Heart right ventricle (tissue), 16 donors: Measurements from ENCODE around the gene GID8. TPM values are rescaled to one million over a fixed set of nuclear protein-coding genes. Genes with fewer than 3 reads are reported as not detected.

Source experiments
- ATAC-seq, 8 donors: fragments of 200-7000 bp; cut with Tn5 transposase; one replicate each; pipeline ENCODE4 v1.9.1; 2020; ENCODE audit warnings: mild to moderate bottlenecking in 8 of 8, moderate library complexity in 8 of 8, moderate number of reproducible peaks in 1 of 8
- DNase-seq, 2 donors: peaks; one replicate each; pipeline ENCODE4 v3.0.0-alpha.2; 2020
- H3K27ac ChIP-seq, 10 donors: fragments of 200-600 bp; sonication (generic) in 2 of 10; one replicate each; pipeline versions ENCODE4 v1.5.0 to v1.8.0; 2020 to 2022; ENCODE audit warnings: mild to moderate bottlenecking in 3 of 10
- H3K27me3 ChIP-seq, 7 donors: fragments of 200-600 bp; one replicate each; pipeline ENCODE4 v1.8.0; 2021 to 2022; ENCODE audit warnings: mild to moderate bottlenecking in 2 of 7
- H3K36me3 ChIP-seq, 9 donors: fragments of 200-600 bp; sonication (generic) in 1 of 9; one replicate each; pipeline versions ENCODE4 v1.5.0 to v1.8.0; 2020 to 2022; ENCODE audit warnings: mild to moderate bottlenecking in 2 of 9
- H3K4me1 ChIP-seq, 9 donors: fragments of 200-600 bp; sonication (generic) in 1 of 9; one replicate each; pipeline versions ENCODE4 v1.5.0 to v1.8.0; 2020 to 2022; ENCODE audit warnings: mild to moderate bottlenecking in 4 of 9
- H3K4me3 ChIP-seq, 10 donors: fragments of 200-600 bp; sonication (generic) in 2 of 10; one replicate each; pipeline versions ENCODE4 v1.5.0 to v1.8.0; 2020 to 2022; ENCODE audit warnings: mild to moderate bottlenecking in 7 of 10, moderate library complexity in 2 of 10
- H3K9me3 ChIP-seq, 11 donors: fragments of 200-600 bp in 10 of 11; sonication (generic) in 2 of 11; one replicate each; pipeline versions ENCODE4 v1.5.0 to v1.8.0; 2013 to 2022; ENCODE audit warnings: mild to moderate bottlenecking in 2 of 11, control low read depth in 1 of 11, moderate library complexity in 1 of 11
- CTCF ChIP-seq, 9 donors: fragments of 200-600 bp; sonication (generic) in 2 of 9; IDR thresholded peaks; one replicate each; pipeline versions ENCODE4 v1.5.0 to v1.8.0; 2021 to 2022; ENCODE audit warnings: antibody characterized with exemption in 9 of 9, mild to moderate bottlenecking in 5 of 9, moderate library complexity in 1 of 9
- WGBS, 2 donors: extraction: QIAGEN DNeasy Blood & Tissue Kit; methylation state at CpG; one replicate each; pipeline ENCODE4 v1.1.7; 2013; ENCODE audit warnings: inconsistent platforms in 1 of 2; 5-methylcytosine and 5-hydroxymethylcytosine counted together
- intact Hi-C, 10 donors: fragments of 100-400 bp; cut with DNase I; formaldehyde crosslinking; loops; one replicate each; pipeline versions ENCODE4 v1.11.1 to v1.14.2; 2022
- polyA plus RNA-seq, 2 donors: library from polyadenylated mRNA; stranded (reverse); fragments of 200-250 nt; gene quantifications; one replicate each; pipeline ENCODE4 v1.2.3, GENCODE V29; 2013
- total RNA-seq, 10 donors: library from RNA; stranded (reverse); fragmentation: NEBNext Ultra II Directional in 3 of 10; extraction: Animal tissue kit (Norgen Biotek cat#: 25700) in 3 of 10; gene quantifications; one replicate each; pipeline versions ENCODE4 v1.2.1 to v1.2.4, GENCODE V29; 2021 to 2023
- donor health status: Arrhythmogenic right ventricular cardiomyopathy.
- donor health status: ischemic (EF 13 %, LVEDD 7.1; RV severe dilation, severe dysfunction).
- donor health status: healthy with polysubstance abuse.
- donor health status: DM: no; HTN: yes; CAD: no.
- donor health status: DM: no; HTN: no; CAD: no.
- donor health status: ischemic (EF 25% LVEDD 6.9; RV normal size, moderate dysfunction).
- donor health status: ischemic (EF 25% LVEDD 5.7; RV mildly dilated, moderate dysfunction).
- donor health status: healthy.
- donor health status: DM: yes; HTN: yes; CAD: no.
- donor health status: Ischemic cardiomyopathy.
- donor health status: ischemic (EF 35%, LVEDD 5.7; RV mildly dilated, moderate dysfunction).
- donor health status: nonischemic (EF 11% LVEDD 7.7; RV severe dilation, severe dysfunction).
- donor health status: DM: yes; HTN: yes; CAD: no.
- donor health status: PGD.
- donor health status: ischemic (EF 29% LVEDD 5.4; RV normal size, mild dysfunction).
- donor health status: nonischemic (EF 23%, LVEDD 6.1; RV moderate dilation, normal function).

Gene GID8
- total and polyA plus RNA-seq, 12 donors = 7.0 to 19.9 (median 16.4) TPM

GRCh38 chr20:62902926-62903615 is 34.9 kb upstream of the GID8 start:
- Histone ChIP-seq H3K36me3 (peaks cover 0 to 73% (median 47%) of the 10 kb centered on the region in 9 donors), H3K9me3 (no peaks in the 10 kb centered on the region), H3K4me3 (no peak overlapping the region), H3K4me1 (peaks cover 7 to 47% (median 22%) of the 10 kb centered on the region in 9 donors), H3K27me3 (no peaks in the 10 kb centered on the region), H3K27ac (no peak overlapping the region)
- DNase-seq (no peak), ATAC-seq (no peak)
- intact Hi-C loops = loop anchor here in 2 of 10 donors (5.0 kb wide), 2 partner anchors 34 to 104 kb away; partner anchors contain the start of genes BHLHE23 (in 1 of the 2) and GID8 (in 1 of the 2)
- WGBS, 2 donors = 84 to 90% methylated on average over 7 of the region's 7 CpGs
- TF ChIP-seq CTCF (IDR thresholded peaks at IDR 0.05) = no peak

DNA sequence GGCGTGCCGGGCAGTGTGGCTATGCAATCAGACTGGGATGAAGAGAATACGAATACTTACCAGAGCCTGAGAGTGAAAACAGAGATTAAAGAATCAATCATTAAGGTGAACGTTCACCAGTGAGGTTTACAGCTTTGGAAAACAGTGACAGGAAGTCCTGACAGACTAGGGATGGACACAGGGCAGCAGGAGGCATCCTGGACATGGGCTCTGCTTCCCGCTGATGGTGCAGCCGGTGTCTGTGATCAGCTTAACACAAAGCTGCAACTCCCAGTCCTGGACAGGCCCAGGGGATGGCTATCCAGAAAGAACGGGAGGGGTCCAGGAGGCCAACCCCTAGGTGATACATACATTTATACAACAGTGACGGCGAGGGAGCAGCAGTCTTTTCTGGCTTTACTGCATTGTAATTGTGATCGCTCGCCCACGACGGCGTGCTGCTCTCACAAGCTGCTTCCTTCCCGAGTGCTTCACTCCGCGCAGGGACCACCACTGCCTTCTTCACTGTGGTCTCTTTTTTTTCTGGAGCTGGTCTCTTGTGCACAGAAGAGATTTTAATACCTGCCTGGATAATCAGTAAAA is 32.3 kb upstream of the GID8 start:
- DNase-seq = no peak

DNA sequence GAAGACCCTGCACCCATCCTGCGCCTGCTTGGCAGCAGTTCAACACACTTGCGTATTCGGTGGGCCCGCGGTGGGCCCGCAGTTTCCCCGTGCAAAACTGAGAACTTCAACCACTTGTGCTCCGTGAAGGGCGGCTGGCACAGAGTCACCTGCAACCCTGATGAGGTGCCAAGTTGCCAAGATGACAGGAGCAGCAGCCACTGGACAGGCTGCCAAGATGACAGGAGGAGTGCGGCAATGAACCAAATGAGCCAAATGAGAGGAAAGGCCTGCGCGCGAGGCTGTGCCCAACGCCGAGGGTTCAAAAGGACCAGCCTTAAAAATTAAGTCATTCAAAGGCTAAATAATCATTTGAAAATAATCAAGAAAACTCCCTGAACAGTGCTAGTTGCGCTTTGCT is 31.7 kb upstream of the GID8 start:
- Histone ChIP-seq H3K9me3 (no peaks in the 10 kb centered on the region), H3K4me3 (no peak overlapping the region), H3K4me1 (peaks cover 0 to 22% (median 4%) of the 10 kb centered on the region in 9 donors), H3K27ac (no peak overlapping the region), H3K36me3 (peaks cover 5 to 100% (median 78%) of the 10 kb centered on the region in 9 donors), H3K27me3 (no peaks in the 10 kb centered on the region)
- intact Hi-C loops = no loop called here
- DNase-seq (peak; percentile 53 to 58), ATAC-seq (peak in 6 of 8 donors; percentile 41 to 75 (median 69))
- no peak for TF ChIP-seq CTCF (IDR thresholded peaks at IDR 0.05)
- 57 to 76% methylated on average over 16 of the region's 16 CpGs for WGBS, 2 donors

More for the DNA sequence above, 32.3 kb upstream of the GID8 start:
- TF ChIP-seq CTCF (IDR thresholded peaks at IDR 0.05) = no peak
- ATAC-seq = no peak
- WGBS, 2 donors = 88 to 90% methylated on average over 17 of the region's 17 CpGs
- no peaks in the 10 kb centered on the region for H3K9me3 ChIP-seq
- no peak overlapping the region for H3K27ac ChIP-seq
- H3K4me3 ChIP-seq = no peak overlapping the region
- peaks cover 0 to 28% (median 5%) of the 10 kb centered on the region in 9 donors for H3K4me1 ChIP-seq
- peaks cover 2 to 99% (median 72%) of the 10 kb centered on the region in 9 donors for H3K36me3 ChIP-seq
- H3K27me3 ChIP-seq = no peaks in the 10 kb centered on the region
- intact Hi-C loops = no loop called here

GRCh38 chr20:62906647-62907375 is 31.1 kb upstream of the GID8 start:
- Histone ChIP-seq H3K4me3 (no peak overlapping the region), H3K27ac (no peak overlapping the region), H3K4me1 (peaks cover 0 to 20% (median 4%) of the 10 kb centered on the region in 9 donors), H3K36me3 (peaks cover 5 to 100% (median 83%) of the 10 kb centered on the region in 9 donors), H3K9me3 (no peaks in the 10 kb centered on the region), H3K27me3 (no peaks in the 10 kb centered on the region)
- intact Hi-C loops = no loop called here
- 89 to 92% methylated on average over 31 of the region's 31 CpGs for WGBS, 2 donors
- ATAC-seq (no peak), DNase-seq (no peak)
- TF ChIP-seq CTCF (IDR thresholded peaks at IDR 0.05) = no peak
